ENCODE results near the gene PIGN. TPM values are rescaled to one million over a fixed set of nuclear protein-coding genes. Genes with fewer than 3 reads are reported as not detected.

PIGN gene
- total RNA-seq, 1 experiment from 2014 or later: 30.9 TPM

GRCh38 chr18:62033756-62034155 lies 153.1 kb downstream of the PIGN start:
- Histone ChIP-seq H3K23me2 (ENCODE audit: insufficient read length, low read depth, low read length, poor library complexity, severe bottlenecking) (no peaks in the 10 kb centered on the region), H2AFZ (ENCODE audit: low read length) (no peak overlapping the region), H2BK15ac (ENCODE audit: low read depth, low read length) (no peak overlapping the region), H3K18ac (ENCODE audit: insufficient read length, low read depth, low read length) (no peak overlapping the region), H4K91ac (ENCODE audit: insufficient read length, low read depth, low read length) (no peak overlapping the region), H3K27me3 (ENCODE audit: insufficient read depth, low read length) (no peaks in the 10 kb centered on the region), H3K9ac (ENCODE audit: extremely low read depth, insufficient read length, low read length) (no peak overlapping the region), H3K79me1 (ENCODE audit: insufficient read depth, low read depth, low read length, poor library complexity, severe bottlenecking) (no peaks in the 10 kb centered on the region), H3K9me3 (ENCODE audit: control insufficient read depth, low read depth, low read length) (no peaks in the 10 kb centered on the region), H3K14ac (ENCODE audit: insufficient read depth, low read length) (no peak overlapping the region), H3K79me2 (ENCODE audit: insufficient read depth, low read length) (no peaks in the 10 kb centered on the region), H3K56ac (ENCODE audit: insufficient read length, low read depth, low read length) (no peak overlapping the region), H3K4me2 (ENCODE audit: insufficient read depth, insufficient read length, low read length) (no peak overlapping the region), H2BK5ac (ENCODE audit: insufficient read length, low read length) (no peak overlapping the region), H3K4ac (ENCODE audit: low read depth, low read length) (no peak overlapping the region), H2BK20ac (ENCODE audit: low read depth, low read length, poor library complexity, severe bottlenecking) (no peak overlapping the region), H3K27ac (ENCODE audit: insufficient read length, low read depth, low read length) (no peak overlapping the region), H2AK5ac (ENCODE audit: insufficient read length, low read length) (no peak overlapping the region), H3K23ac (ENCODE audit: insufficient read length, low read depth, low read length) (no peak overlapping the region), H4K5ac (ENCODE audit: insufficient read length, low read depth, low read length) (no peak overlapping the region), H3K4me1 (ENCODE audit: insufficient read depth, low read length) (peaks cover 5% of the 10 kb centered on the region), H3T11ph (ENCODE audit: low read length) (no peak overlapping the region), H2BK12ac (ENCODE audit: insufficient read length, low read depth, low read length) (no peak overlapping the region), H2BK120ac (ENCODE audit: low read depth, low read length, poor library complexity, severe bottlenecking) (no peak overlapping the region), H4K20me1 (ENCODE audit: control insufficient read depth, insufficient read depth, insufficient read length) (no peaks in the 10 kb centered on the region), H4K8ac (replicated peaks; ENCODE audit: insufficient read length, low read depth, low read length) (no peak overlapping the region)
- Mint-ChIP-seq H3K4me3 (no peak overlapping the region), H3K4me1 (peaks cover 7 to 9% of the 10 kb centered on the region in 2 experiments), H3K36me3 (ENCODE audit: insufficient read depth in 1 of 3, low read depth in 3 of 3) (peaks cover 0 to 12% (median 5%) of the 10 kb centered on the region in 3 experiments; a peak in 4 of 7 replicates), H3K27ac (no peak overlapping the region), H3K27me3 (ENCODE audit: low read depth) (no peaks in the 10 kb centered on the region), H3K9me3 (peaks cover 5 to 8% of the 10 kb centered on the region in 2 experiments; a peak in 4 of 5 replicates)
- DNase-seq: no peak
- TF ChIP-seq, protein P1, sequence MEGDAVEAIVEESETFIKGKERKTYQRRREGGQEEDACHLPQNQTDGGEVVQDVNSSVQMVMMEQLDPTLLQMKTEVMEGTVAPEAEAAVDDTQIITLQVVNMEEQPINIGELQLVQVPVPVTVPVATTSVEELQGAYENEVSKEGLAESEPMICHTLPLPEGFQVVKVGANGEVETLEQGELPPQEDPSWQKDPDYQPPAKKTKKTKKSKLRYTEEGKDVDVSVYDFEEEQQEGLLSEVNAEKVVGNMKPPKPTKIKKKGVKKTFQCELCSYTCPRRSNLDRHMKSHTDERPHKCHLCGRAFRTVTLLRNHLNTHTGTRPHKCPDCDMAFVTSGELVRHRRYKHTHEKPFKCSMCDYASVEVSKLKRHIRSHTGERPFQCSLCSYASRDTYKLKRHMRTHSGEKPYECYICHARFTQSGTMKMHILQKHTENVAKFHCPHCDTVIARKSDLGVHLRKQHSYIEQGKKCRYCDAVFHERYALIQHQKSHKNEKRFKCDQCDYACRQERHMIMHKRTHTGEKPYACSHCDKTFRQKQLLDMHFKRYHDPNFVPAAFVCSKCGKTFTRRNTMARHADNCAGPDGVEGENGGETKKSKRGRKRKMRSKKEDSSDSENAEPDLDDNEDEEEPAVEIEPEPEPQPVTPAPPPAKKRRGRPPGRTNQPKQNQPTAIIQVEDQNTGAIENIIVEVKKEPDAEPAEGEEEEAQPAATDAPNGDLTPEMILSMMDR (conservative IDR thresholded peaks at IDR 0.05): no peak

Data from H9 (cell line).